Medulla oblongata (tissue), 1 donor: ENCODE measurements around the gene NKX2-8.

ENCODE experiments used
- DNase-seq: peaks from one replicate; pipeline ENCODE4 v3.0.0-alpha.2; 2015; ENCODE audit errors: extremely low spot score

The NKX2-8 gene

GRCh38 chr14:36582011-36582873 lies at the start of gene NKX2-8:
NKX2-8 (minus strand) TSS chr14:36582614; CDS start chr14:36582389, 225 bp downstream.
- no peak for DNase-seq

GRCh38 chr14:36627981-36628380 lies 45.6 kb upstream of the NKX2-8 start:
- DNase-seq, result no peak

GRCh38 chr14:36626151-36626550 lies 43.7 kb upstream of the NKX2-8 start:
- DNase-seq, result no peak

- DNase-seq, result no peak
These were observed 43.0 kb upstream of the NKX2-8 start for GRCh38 chr14:36625436-36625835.

- DNase-seq, result no peak
These were observed 42.6 kb upstream of the NKX2-8 start for GRCh38 chr14:36625014-36625413.

GRCh38 chr14:36619853-36620252 lies 37.4 kb upstream of the NKX2-8 start:
- DNase-seq, result no peak

- DNase-seq, result no peak
These were observed 36.7 kb upstream of the NKX2-8 start for GRCh38 chr14:36619131-36619530.

- no peak for DNase-seq
These were observed 36.2 kb upstream of the NKX2-8 start for GRCh38 chr14:36618641-36619040.

- DNase-seq, result no peak
These were observed 35.4 kb upstream of the NKX2-8 start for GRCh38 chr14:36617824-36618223.

GRCh38 chr14:36605506-36605857 lies 23.1 kb upstream of the NKX2-8 start:
- DNase-seq, result no peak

- peak; percentile 93 for DNase-seq
These were observed 22.5 kb upstream of the NKX2-8 start for GRCh38 chr14:36604757-36605505.

GRCh38 chr14:36600431-36600830 lies 18.0 kb upstream of the NKX2-8 start:
- DNase-seq, result no peak

GRCh38 chr14:36591482-36591881 lies 9.1 kb upstream of the NKX2-8 start:
- DNase-seq, result no peak

GRCh38 chr14:36588788-36589187 lies 6.4 kb upstream of the NKX2-8 start:
- no peak for DNase-seq

GRCh38 chr14:36588119-36588518 lies 5.7 kb upstream of the NKX2-8 start:
- DNase-seq, result no peak

GRCh38 chr14:36585100-36585499 lies 2.7 kb upstream of the NKX2-8 start:
- DNase-seq, result no peak

GRCh38 chr14:36583893-36584811 lies 1.7 kb upstream of the NKX2-8 start:
- DNase-seq, result no peak

- no peak for DNase-seq
These were observed 953 bp upstream of the NKX2-8 start for GRCh38 chr14:36583242-36583892.

GRCh38 chr14:36582874-36583241 lies 444 bp upstream of the NKX2-8 start:
- no peak for DNase-seq

- DNase-seq, result no peak
These were observed 1.3 kb downstream of the NKX2-8 start for GRCh38 chr14:36580856-36581831.
